SU-DHL-6 (cell line): Measurements from ENCODE around the gene TESK2.
A peak's percentile ranks its signal among the peaks of the same experiment; 100 is the strongest.

Source experiments
- H2AFZ ChIP-seq: fragments of 200-600 bp; sonication (generic); 2 replicates; pipeline ENCODE4 v1.6.1; 2014; ENCODE audit warnings: low read depth, mild to moderate bottlenecking, moderate library complexity, mixed read lengths, antibody characterized with exemption, low read length; ENCODE audit not compliant: severe bottlenecking
- H3F3A ChIP-seq: fragments of 200-600 bp; shearing (Covaris generic); 2 replicates; pipeline ENCODE4 v1.6.0; 2016; ENCODE audit warnings: antibody characterized with exemption, mild to moderate bottlenecking; ENCODE audit not compliant: insufficient read depth
- H3K27ac ChIP-seq: fragments of 200-600 bp; sonication (generic); 2 replicates; pipeline ENCODE4 v1.5.1; 2016; ENCODE audit warnings: low read depth, mild to moderate bottlenecking, low read length, moderate library complexity, mixed read lengths
- H3K27me3 ChIP-seq: fragments of 200-600 bp; sonication (generic), shearing (Covaris generic); 2 replicates; pipeline ENCODE4 v1.6.0; 2014; ENCODE audit warnings: mild to moderate bottlenecking, low read length
- H3K36me3 ChIP-seq: fragments of 200-600 bp; sonication (generic); 2 replicates; pipeline ENCODE4 v1.6.1; 2014; ENCODE audit warnings: mild to moderate bottlenecking, low read length, mixed read lengths
- H3K4me2 ChIP-seq: fragments of 300-600, 200-600 bp; shearing (Covaris generic), sonication (generic); 2 replicates; pipeline ENCODE4 v1.6.0; 2014; ENCODE audit warnings: low read length, low read depth, mild to moderate bottlenecking; ENCODE audit not compliant: poor library complexity, severe bottlenecking
- H3K4me3 ChIP-seq: fragments of 200-600 bp; sonication (generic); 2 replicates; pipeline ENCODE4 v1.5.1; 2014; ENCODE audit warnings: antibody characterized with exemption, low read length, mild to moderate bottlenecking, mixed read lengths; ENCODE audit not compliant: insufficient read depth, poor library complexity, severe bottlenecking
- H3K79me2 ChIP-seq: fragments of 200-600 bp; sonication (generic); 2 replicates; pipeline ENCODE4 v1.6.1; 2014; ENCODE audit warnings: mild to moderate bottlenecking, low read length, moderate library complexity; ENCODE audit not compliant: insufficient read depth
- H3K9ac ChIP-seq: fragments of 200-600 bp; sonication (generic); 2 replicates; pipeline ENCODE4 v1.7.0; 2014; ENCODE audit warnings: mild to moderate bottlenecking, low read length
- H3K9me2 ChIP-seq: fragments of 200-600 bp; sonication (generic); replicated peaks from 2 replicates; pipeline ENCODE4 v1.6.1; 2014; ENCODE audit warnings: low read length; ENCODE audit not compliant: insufficient read depth
- H3K9me3 ChIP-seq: fragments of 200-600 bp; sonication (generic); 2 replicates; pipeline ENCODE4 v1.6.1; 2014; ENCODE audit warnings: low read length, mixed read lengths; ENCODE audit not compliant: insufficient read depth
- H4K20me1 ChIP-seq: fragments of 200-600 bp; sonication (generic); 2 replicates; pipeline ENCODE4 v1.6.1; 2014; ENCODE audit warnings: low read depth, mild to moderate bottlenecking, antibody characterized with exemption, low read length, moderate library complexity, mixed read lengths
- CTCF ChIP-seq: fragments of 200-600 bp; sonication (generic); IDR thresholded peaks from one replicate; pipeline ENCODE4 v1.5.1; 2017; ENCODE audit warnings: antibody characterized with exemption, mild to moderate bottlenecking, low read length, moderate library complexity; ENCODE audit not compliant: insufficient read depth, poor library complexity, severe bottlenecking
- EZH2phosphoT487 ChIP-seq: fragments of 200-600 bp; sonication (generic), shearing (Covaris generic); conservative IDR thresholded peaks from 2 replicates; pipeline ENCODE4 v1.6.1; 2018; ENCODE audit warnings: mild to moderate bottlenecking, antibody characterized with exemption, low read length, moderate library complexity, mixed read lengths

TESK2 gene

GRCh38 chr1:45488666-45489377, 2.1 kb downstream of the TESK2 start:
- no peak overlapping the region for H2AFZ ChIP-seq
- H3K79me2 ChIP-seq = no peaks in the 10 kb centered on the region
- H3K36me3 ChIP-seq = no peaks in the 10 kb centered on the region
- no peak for TF ChIP-seq EZH2phosphoT487
- no peak for TF ChIP-seq CTCF
- H3K9me2 ChIP-seq = no peaks in the 10 kb centered on the region
- H3K4me2 ChIP-seq = peak overlapping the region; percentile 79
- no peaks in the 10 kb centered on the region for H3K27me3 ChIP-seq
- H3K4me3 ChIP-seq = no peak overlapping the region
- no peaks in the 10 kb centered on the region for H3K9me3 ChIP-seq
- no peak overlapping the region for H3K27ac ChIP-seq
- H3F3A ChIP-seq = peaks cover 16% of the 10 kb centered on the region
- H3K9ac ChIP-seq = no peak overlapping the region
- no peaks in the 10 kb centered on the region; the same call in 1 of the 2 replicates for H4K20me1 ChIP-seq

GRCh38 chr1:45485949-45486348, 5.0 kb downstream of the TESK2 start:
- no peaks in the 10 kb centered on the region; the same call in 1 of the 2 replicates for H4K20me1 ChIP-seq
- peaks cover 6% of the 10 kb centered on the region; the same call in 1 of the 2 replicates for H3F3A ChIP-seq
- no peak overlapping the region for H2AFZ ChIP-seq
- no peaks in the 10 kb centered on the region for H3K9me2 ChIP-seq
- no peaks in the 10 kb centered on the region for H3K36me3 ChIP-seq
- no peak overlapping the region for H3K4me2 ChIP-seq
- no peak overlapping the region for H3K4me3 ChIP-seq
- H3K9me3 ChIP-seq = no peaks in the 10 kb centered on the region
- no peak for TF ChIP-seq CTCF
- no peak for TF ChIP-seq EZH2phosphoT487
- no peaks in the 10 kb centered on the region for H3K27me3 ChIP-seq
- no peaks in the 10 kb centered on the region for H3K79me2 ChIP-seq
- H3K9ac ChIP-seq = no peak overlapping the region
- H3K27ac ChIP-seq = no peak overlapping the region

- H3K79me2 ChIP-seq = no peaks in the 10 kb centered on the region
- no peaks in the 10 kb centered on the region for H3K9me3 ChIP-seq
- no peaks in the 10 kb centered on the region for H3K9me2 ChIP-seq
- H3K36me3 ChIP-seq = no peaks in the 10 kb centered on the region
- no peak overlapping the region for H3K27ac ChIP-seq
- H3K4me3 ChIP-seq = no peak overlapping the region
- no peak overlapping the region for H3K9ac ChIP-seq
- no peak overlapping the region for H3K4me2 ChIP-seq
- H2AFZ ChIP-seq = no peak overlapping the region
- no peaks in the 10 kb centered on the region for H4K20me1 ChIP-seq
- no peaks in the 10 kb centered on the region for H3K27me3 ChIP-seq
- TF ChIP-seq EZH2phosphoT487 = no peak
- TF ChIP-seq CTCF = no peak
- H3F3A ChIP-seq = no peaks in the 10 kb centered on the region
These were observed 11.8 kb downstream of the TESK2 start for GRCh38 chr1:45479039-45479748.
